Nephron progenitor cell (in vitro differentiated cells): Measurements from ENCODE around the gene TAF6.

Experiments used
- DNase-seq: peaks from one replicate; pipeline ENCODE4 v3.0.0; 2021
- H3K27ac Mint-ChIP-seq: 2 replicates; pipeline ENCODE4 v1.8.0; 2021; ENCODE audit warnings: mild to moderate bottlenecking, moderate library complexity, mixed read lengths
- H3K27me3 Mint-ChIP-seq: 2 replicates; pipeline ENCODE4 v1.8.0; 2021; ENCODE audit warnings: mild to moderate bottlenecking, low read depth, mixed read lengths; ENCODE audit not compliant: poor library complexity
- H3K36me3 Mint-ChIP-seq: 2 replicates; pipeline ENCODE4 v1.8.0; 2021; ENCODE audit warnings: low read depth, mixed read lengths
- H3K4me1 Mint-ChIP-seq: 2 replicates; pipeline ENCODE4 v1.8.0; 2021; ENCODE audit warnings: mixed read lengths
- H3K4me3 Mint-ChIP-seq: 2 replicates; pipeline ENCODE4 v1.8.0; 2021; ENCODE audit warnings: mild to moderate bottlenecking, moderate library complexity, mixed read lengths
- H3K9me3 Mint-ChIP-seq: 2 replicates; pipeline ENCODE4 v1.8.0; 2021; ENCODE audit warnings: mild to moderate bottlenecking, moderate library complexity, mixed read lengths
- CTCF ChIP-seq: fragments of 200-600 bp; sonication (generic); IDR thresholded peaks from 2 replicates; pipeline ENCODE4 v1.5.0; 2021; ENCODE audit warnings: antibody characterized with exemption

The TAF6 gene

GRCh38 chr7:100126239-100126930, 7.2 kb upstream of the TAF6 start:
- peaks cover 17% of the 10 kb centered on the region for H3K36me3 Mint-ChIP-seq
- H3K4me3 Mint-ChIP-seq = peak overlapping the region; percentile 95

DNA sequence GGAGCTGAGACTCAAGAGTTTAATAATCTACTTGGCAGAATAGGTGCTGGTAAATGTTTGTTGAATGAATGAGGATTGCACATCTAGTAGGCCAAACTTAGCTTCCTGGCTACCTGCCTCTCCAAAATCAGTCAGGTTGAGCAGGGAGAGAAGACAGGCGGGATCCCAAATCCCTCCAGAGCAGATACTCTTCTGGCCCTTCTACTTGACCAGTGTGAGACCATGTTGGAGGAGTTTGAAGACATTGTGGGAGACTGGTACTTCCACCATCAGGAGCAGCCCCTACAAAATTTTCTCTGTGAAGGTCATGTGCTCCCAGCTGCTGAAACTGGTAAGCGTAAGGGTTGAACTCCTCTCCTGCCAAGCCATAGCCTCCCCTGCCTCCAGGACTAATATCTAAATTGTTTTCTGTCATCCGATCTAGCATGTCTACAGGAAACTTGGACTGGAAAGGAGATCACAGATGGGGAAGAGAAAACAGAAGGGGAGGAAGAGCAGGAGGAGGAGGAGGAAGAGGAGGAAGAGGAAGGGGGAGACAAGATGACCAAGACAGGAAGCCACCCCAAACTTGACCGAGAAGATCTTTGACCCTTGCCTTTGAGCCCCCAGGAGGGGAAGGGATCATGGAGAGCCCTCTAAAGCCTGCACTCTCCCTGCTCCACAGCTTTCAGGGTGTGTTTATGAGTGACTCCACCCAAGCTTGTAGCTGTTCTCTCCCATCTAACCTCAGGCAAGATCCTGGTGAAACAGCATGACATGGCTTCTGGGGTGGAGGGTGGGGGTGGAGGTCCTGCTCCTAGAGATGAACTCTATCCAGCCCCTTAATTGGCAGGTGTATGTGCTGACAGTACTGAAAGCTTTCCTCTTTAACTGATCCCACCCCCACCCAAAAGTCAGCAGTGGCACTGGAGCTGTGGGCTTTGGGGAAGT, 5.4 kb upstream of the TAF6 start:
- Mint-ChIP-seq H3K27ac (peak overlapping the region; percentile 50), H3K4me3 (peak overlapping the region; percentile 7), H3K27me3 (peaks cover 11% of the 10 kb centered on the region), H3K36me3 (peaks cover 17% of the 10 kb centered on the region), H3K9me3 (no peaks in the 10 kb centered on the region), H3K4me1 (peaks cover 47% of the 10 kb centered on the region)
- no peak for TF ChIP-seq CTCF
- no peak for DNase-seq

More at GRCh38 chr7:100126239-100126930, 7.2 kb upstream of the TAF6 start:
- no peak for TF ChIP-seq CTCF
- peaks cover 14% of the 10 kb centered on the region for H3K27me3 Mint-ChIP-seq
- no peak for DNase-seq
- H3K27ac Mint-ChIP-seq = peak overlapping the region; percentile 99
- no peaks in the 10 kb centered on the region for H3K9me3 Mint-ChIP-seq
- H3K4me1 Mint-ChIP-seq = peaks cover 35% of the 10 kb centered on the region

DNA sequence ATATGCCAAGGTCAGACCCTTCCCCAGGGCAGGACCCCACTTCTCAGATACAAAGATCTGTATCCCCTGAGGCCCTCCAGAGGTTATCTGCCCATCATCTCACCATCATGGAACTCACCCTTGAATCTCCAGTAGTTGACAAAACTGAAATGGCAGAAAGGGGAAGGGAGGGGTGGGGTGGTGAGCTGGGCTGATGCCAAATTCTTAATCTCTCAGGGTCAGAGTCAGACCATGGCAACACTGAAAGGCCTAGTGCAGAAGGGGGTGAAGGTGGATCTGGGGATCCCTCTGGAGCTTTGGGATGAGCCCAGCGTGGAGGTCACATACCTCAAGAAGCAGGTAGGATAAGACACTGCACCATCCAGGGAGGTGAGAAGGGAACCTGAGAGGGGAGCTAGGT, 3.4 kb upstream of the TAF6 start:
- no peak for DNase-seq

GRCh38 chr7:100122067-100122466, 2.9 kb upstream of the TAF6 start:
- TF ChIP-seq CTCF = no peak
- Mint-ChIP-seq H3K9me3 (no peaks in the 10 kb centered on the region), H3K27ac (no peak overlapping the region), H3K4me3 (no peak overlapping the region), H3K4me1 (peaks cover 51% of the 10 kb centered on the region), H3K36me3 (peaks cover 17% of the 10 kb centered on the region), H3K27me3 (peaks cover 3% of the 10 kb centered on the region)
- no peak for DNase-seq

More for the DNA sequence above, 3.4 kb upstream of the TAF6 start:
- Mint-ChIP-seq H3K36me3 (peaks cover 17% of the 10 kb centered on the region), H3K27me3 (peaks cover 3% of the 10 kb centered on the region), H3K9me3 (no peaks in the 10 kb centered on the region), H3K4me1 (peaks cover 51% of the 10 kb centered on the region), H3K27ac (peak overlapping the region; percentile 57), H3K4me3 (no peak overlapping the region)
- TF ChIP-seq CTCF = no peak

DNA sequence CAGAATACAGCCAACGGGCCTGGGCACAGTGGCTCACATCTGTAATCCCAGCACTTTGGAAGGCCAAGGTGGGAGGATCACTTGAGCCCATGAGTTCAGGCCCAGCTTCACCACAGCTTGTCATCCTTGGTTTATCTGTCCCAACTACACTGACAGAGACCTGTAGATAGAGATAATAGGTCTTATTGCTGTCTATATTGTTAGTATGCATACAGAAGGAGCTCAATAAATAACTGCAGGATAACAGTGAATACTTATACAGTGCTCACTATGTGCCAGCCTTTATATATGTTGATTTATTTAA, 1.5 kb upstream of the TAF6 start:
- peak overlapping the region; percentile 98 for H3K4me3 Mint-ChIP-seq
- DNase-seq = no peak
- peak overlapping the region; percentile 31 for H3K27ac Mint-ChIP-seq
- H3K27me3 Mint-ChIP-seq = peaks cover 3% of the 10 kb centered on the region
- peaks cover 45% of the 10 kb centered on the region for H3K4me1 Mint-ChIP-seq
- H3K9me3 Mint-ChIP-seq = no peaks in the 10 kb centered on the region
- peaks cover 27% of the 10 kb centered on the region for H3K36me3 Mint-ChIP-seq
- no peak for TF ChIP-seq CTCF
